Gastrocnemius medialis (tissue), 4 donors: ENCODE results near the gene CCDC54.

Source experiments
- POLR2A ChIP-seq, 2 donors: fragments of 450-650 bp; IDR thresholded peaks; one replicate each; pipeline ENCODE4 v1.6.1; 2017; ENCODE audit warnings: antibody characterized with exemption in 2 of 2, mild to moderate bottlenecking in 2 of 2, moderate library complexity in 2 of 2
- TF ChIP-seq, protein P1 (sequence below), 5 experiments: fragments of 450-650 bp in 3 of 5; fragments of 200-600 bp in 2 of 5; sonication (generic) in 2 of 5; IDR thresholded peaks in 4 of 5; conservative IDR thresholded peaks in 1 of 5; 1 replicate in 4 of 5; 2 replicates in 1 of 5; pipeline ENCODE4 v1.5.1; 2016 to 2019; ENCODE audit warnings: antibody characterized with exemption in 5 of 5, mild to moderate bottlenecking in 3 of 5, moderate library complexity in 3 of 5

DNA sequence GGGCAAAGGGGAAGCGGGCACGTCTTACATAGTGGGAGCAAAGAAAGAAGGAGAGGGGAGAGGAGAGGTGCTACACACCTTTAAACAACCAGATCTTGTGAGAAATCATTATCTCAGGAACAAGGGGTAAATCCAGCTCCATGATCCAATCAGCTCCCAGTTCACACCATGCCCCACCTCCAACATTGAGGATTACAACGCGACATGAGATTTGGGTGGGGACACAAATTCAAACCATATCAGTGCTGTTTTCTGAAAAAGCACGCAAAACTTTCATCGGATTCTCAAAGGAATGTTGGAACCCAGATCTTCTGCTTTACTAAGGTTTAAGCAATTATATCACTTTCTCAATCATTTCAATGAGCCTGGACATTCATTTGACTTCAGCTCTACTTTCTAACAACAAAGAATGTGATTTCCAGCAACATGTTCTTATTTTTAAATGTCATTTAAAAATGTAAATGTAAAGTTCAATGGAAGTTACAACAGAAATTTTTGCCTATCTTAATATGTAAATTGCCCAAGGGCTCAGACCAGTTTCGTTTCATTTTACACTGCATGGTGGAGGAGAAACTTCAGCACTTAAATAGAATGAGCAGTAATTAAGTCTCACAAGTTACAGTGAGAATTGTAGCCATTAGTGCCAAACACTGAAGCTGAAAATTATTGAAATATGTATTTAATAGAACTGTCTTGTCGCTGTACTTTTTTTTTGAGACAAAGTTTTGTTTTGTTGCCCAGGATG, 8.4 kb upstream of the CCDC54 start:
- no peak for TF ChIP-seq POLR2A (IDR thresholded peaks at IDR 0.05)
- TF ChIP-seq, protein P1, sequence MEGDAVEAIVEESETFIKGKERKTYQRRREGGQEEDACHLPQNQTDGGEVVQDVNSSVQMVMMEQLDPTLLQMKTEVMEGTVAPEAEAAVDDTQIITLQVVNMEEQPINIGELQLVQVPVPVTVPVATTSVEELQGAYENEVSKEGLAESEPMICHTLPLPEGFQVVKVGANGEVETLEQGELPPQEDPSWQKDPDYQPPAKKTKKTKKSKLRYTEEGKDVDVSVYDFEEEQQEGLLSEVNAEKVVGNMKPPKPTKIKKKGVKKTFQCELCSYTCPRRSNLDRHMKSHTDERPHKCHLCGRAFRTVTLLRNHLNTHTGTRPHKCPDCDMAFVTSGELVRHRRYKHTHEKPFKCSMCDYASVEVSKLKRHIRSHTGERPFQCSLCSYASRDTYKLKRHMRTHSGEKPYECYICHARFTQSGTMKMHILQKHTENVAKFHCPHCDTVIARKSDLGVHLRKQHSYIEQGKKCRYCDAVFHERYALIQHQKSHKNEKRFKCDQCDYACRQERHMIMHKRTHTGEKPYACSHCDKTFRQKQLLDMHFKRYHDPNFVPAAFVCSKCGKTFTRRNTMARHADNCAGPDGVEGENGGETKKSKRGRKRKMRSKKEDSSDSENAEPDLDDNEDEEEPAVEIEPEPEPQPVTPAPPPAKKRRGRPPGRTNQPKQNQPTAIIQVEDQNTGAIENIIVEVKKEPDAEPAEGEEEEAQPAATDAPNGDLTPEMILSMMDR (IDR thresholded peaks at IDR 0.05 in 4 of 5, conservative IDR thresholded peaks at IDR 0.05 in 1 of 5) = no peak
